ENCODE data around the gene CEP128.

Gene CEP128

GRCh38 chr14:80868260-80868659 is 73.3 kb downstream of the CEP128 start:
- no peak for DNase-seq

GRCh38 chr14:80867798-80868197 is 73.7 kb downstream of the CEP128 start:
- no peak for DNase-seq

DNA sequence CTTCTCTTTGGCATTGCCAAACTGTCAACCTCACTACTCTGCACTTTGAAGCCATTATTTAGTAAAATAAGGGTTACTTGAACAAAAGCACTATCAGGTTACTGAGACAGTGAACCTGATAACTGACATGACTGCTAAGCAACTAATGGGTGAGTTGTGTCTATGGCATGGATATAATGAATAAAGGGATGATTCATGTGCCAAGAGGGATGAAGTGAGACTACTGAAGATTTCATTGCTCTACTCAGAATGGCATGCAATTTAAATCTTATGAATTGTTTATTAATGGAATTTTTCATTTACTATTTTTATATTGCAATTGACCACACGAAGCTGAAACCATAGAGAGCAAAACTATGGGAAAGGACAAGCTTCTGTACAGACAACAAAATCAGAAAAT is 74.4 kb downstream of the CEP128 start:
- DNase-seq = no peak

DNA sequence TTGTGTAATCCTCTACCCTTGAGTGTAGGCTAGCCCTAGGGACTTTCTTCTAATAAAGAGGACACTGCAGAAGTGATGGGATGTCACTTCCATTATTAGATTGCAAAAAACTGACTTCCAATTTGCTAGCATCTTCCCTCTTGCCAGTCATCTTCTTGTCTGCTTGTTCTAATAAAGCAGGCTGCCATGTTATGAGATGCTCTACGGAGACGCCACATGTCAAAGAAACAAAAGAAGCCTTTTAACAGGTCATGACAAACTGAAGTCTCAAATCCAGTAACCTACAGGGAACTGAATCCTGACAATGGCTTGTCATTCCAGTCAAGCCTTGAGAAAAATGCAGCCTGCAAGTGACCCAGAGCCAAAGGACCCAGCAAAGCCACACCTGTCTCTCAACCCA is 76.0 kb downstream of the CEP128 start:
- no peak for DNase-seq

GRCh38 chr14:80862983-80863382 is 78.6 kb downstream of the CEP128 start:
- no peak for DNase-seq

DNA sequence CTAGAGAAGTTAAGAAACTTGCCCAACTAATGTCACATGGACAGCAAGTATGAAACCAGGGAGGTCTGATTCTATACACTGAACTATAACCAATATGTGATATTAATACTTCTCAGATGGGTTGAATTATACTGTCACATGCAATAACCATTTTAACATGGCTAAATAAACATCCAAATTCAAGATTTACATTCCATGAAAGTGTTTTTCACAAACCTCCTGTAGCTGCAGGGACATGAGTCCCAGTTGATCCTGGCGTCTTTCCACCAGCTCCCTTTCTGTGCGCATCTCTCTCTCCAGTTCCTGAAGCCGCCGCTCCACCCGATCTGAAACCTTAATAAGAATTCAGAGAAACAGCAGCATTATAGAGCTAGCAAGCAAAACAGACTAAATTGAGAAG is 79.0 kb downstream of the CEP128 start:
- no peak for DNase-seq

DNA sequence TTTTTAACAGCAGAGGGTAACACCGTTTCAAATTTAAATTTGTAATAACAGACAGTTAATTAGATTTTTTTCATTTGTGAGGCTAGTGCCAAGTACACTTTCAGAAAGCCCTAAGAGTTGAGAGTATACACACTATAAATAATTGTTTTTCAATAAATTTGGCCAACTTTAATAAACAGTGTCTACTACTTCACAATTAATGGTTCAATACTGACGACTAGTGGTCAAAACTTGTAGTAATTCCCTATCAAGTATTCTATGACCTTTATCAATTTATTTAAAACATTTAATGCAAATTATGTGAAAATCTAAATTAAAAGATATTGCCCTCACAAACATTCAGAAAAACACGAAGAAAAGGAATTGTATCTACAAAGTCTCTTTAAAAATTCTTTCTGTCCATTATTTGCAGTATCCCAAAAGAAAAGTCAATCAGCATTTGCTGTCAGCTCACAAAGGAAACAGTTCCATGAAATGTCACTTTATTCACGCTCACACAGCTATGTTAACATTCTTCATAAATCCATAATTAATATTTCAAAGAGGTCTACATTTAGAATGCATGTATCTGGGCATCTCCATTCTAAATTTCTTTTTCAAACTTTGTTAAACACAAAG is 91.2 kb downstream of the CEP128 start:
- peak; percentile 59 for DNase-seq

DNA sequence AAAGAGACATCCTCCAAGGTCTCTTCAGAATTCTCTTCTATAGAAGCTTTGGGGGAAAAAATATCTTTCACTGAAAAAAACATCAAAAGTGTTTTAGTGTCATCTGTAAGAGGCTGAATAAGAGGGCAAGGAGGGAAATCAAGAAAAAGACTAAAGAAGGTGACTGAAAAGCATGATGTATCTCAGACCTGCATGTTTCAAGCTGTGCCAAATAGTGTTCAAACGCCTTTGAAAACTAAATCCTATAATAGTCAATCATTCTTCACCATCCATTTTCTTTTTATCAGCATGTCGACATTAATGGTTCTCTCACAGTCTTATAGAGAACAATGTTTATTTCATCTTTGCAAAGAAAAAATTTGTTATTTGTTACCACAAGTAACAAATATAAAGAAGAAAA is 94.5 kb downstream of the CEP128 start:
- DNase-seq = no peak

DNA sequence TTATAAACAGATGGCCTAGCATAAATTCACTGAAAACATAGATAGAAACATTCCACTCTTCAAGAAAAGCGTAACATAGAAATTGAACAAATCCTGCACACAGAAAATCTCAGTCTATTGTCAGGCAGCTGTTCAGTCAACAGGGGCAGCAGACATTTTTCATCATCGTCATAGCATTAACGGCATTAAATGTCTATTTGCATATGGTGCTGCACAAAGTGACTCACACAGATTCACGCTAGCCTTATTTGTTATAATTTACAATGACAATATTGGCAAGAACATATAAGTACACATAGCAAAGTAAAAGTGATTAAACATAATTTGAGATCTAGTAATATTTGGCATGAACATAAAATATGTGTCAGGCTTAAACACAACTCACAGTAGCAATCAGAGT is 95.7 kb downstream of the CEP128 start:
- no peak for DNase-seq

GRCh38 chr14:80844872-80845271 is 96.7 kb downstream of the CEP128 start:
- no peak for DNase-seq

- no peak for DNase-seq
Observed at GRCh38 chr14:80839743-80840142, 101.8 kb downstream of the CEP128 start.

- DNase-seq = no peak
Observed at GRCh38 chr14:80809663-80810062, 131.9 kb downstream of the CEP128 start.

- DNase-seq = no peak
Observed at GRCh38 chr14:80805136-80805535, 136.4 kb downstream of the CEP128 start.

DNA sequence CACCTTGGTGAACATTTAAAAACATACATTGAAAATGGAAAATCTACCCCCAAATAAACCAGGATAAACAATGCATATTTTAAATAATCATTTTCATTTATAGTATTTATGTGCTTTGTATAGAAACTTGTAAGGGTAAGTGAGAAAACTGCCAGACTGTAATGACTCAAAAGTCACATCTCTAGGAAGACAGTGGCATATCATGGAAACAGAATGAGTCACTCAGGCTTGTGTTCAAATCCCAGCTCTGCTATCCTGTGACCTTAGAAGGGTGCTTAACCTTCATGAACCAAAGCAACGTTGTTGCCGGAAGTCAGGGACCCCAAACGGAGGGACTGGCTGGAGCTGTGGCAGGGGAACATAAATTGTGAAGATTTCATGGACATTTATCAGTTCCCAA is 142.7 kb downstream of the CEP128 start:
- no peak for DNase-seq

GRCh38 chr14:80798211-80798610 is 143.3 kb downstream of the CEP128 start:
- DNase-seq = no peak

- no peak for DNase-seq
Observed at GRCh38 chr14:80792771-80793170, 148.8 kb downstream of the CEP128 start.

DNA sequence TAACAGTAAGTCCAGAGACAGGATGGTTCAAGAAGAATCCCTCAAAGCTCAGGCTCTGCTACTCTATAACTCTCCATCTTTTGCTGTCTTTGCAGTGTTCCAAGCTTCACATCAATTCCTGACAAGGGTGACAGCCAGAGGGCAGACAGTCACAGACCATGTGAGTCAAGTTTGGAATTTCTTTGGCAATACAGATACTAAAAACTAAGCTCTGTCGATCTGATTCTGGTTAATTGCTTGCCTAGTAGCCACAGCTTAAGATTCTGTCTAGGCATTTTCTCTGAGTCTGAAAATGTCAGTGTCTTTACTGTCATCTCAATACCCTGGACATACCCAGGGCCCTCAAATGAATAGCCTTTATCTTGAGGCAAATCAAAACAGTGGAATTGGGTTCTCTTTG is 153.7 kb downstream of the CEP128 start:
- no peak for DNase-seq

DNA sequence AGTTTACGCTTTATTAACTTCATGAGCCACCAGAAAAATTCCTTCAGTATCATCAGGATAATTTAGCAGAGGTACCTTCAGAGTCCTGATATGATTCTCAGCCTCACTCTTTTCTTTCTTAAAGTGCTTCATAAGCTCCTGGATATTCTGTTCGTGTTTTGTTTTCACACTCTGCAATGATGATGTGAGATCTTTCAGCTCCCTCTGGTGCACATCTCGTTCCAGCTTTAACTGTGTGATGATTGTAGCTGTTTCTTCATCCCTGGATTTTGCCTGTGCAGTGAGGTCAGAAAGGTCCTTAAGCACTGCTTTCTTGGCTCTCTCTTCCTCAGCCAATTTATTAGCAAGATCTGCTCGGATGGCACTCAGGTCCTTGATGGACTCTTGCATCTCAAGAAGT is 156.7 kb downstream of the CEP128 start:
- no peak for DNase-seq

GRCh38 chr14:80781972-80782367 is 159.6 kb downstream of the CEP128 start:
- no peak for DNase-seq

GRCh38 chr14:80780500-80780899 is 161.0 kb downstream of the CEP128 start:
- peak; percentile 18 for DNase-seq

DNA sequence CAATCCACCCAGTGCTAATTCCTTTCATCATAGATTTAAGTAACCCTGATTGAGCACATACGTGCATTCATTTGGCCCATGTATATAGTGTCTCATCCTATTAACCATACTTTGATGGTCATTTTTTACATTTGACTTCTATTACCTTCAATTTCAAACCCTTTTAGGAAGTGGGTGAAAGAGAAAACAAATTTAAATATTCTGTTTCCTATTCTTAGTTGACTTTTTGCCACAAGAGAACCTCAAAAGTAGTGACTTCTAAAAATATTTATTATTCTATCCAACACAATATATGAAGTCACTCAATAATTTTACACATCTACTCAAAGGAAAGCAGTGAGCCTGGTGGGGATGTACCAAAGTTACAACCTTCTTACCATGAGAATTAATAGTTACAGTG is 164.9 kb downstream of the CEP128 start:
- no peak for DNase-seq

DNA sequence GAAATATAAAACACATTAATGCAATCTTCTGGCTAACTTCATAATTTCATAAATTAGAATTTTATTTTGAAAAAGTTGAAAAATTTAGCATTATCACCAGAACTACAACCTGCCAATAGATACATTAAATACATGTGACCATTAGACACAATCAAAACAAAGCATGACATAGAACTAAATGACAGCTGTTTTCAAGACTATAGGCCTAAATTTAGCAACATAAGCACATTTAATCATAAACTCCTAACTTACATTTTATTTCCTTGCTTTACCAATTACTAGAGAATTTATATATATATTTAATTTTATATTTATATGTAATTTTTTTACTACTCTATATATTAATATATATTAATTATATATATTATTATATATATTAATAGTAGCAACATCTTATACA is 165.4 kb downstream of the CEP128 start:
- DNase-seq = no peak

DNA sequence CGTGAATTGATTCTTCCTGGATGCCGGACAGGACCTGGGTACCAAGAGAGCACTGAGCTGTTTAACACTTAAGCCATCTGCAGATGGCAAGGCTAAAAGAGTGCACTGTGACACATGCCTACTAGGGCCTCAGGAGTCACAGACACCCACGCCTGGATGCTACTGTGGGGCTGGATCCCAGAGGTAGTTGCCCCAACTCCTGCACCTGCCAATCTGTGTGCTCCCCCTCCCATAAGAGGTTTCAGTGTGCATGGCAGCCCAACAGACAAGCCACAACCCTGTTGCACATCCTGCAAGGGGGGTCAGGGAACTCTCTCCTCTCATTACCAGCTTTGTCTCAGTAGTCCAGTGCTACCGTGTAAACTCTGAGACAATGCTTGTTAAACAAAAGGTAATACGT is 169.0 kb downstream of the CEP128 start:
- DNase-seq = no peak

GRCh38 chr14:80771201-80771600 is 170.3 kb downstream of the CEP128 start:
- no peak for DNase-seq

DNA sequence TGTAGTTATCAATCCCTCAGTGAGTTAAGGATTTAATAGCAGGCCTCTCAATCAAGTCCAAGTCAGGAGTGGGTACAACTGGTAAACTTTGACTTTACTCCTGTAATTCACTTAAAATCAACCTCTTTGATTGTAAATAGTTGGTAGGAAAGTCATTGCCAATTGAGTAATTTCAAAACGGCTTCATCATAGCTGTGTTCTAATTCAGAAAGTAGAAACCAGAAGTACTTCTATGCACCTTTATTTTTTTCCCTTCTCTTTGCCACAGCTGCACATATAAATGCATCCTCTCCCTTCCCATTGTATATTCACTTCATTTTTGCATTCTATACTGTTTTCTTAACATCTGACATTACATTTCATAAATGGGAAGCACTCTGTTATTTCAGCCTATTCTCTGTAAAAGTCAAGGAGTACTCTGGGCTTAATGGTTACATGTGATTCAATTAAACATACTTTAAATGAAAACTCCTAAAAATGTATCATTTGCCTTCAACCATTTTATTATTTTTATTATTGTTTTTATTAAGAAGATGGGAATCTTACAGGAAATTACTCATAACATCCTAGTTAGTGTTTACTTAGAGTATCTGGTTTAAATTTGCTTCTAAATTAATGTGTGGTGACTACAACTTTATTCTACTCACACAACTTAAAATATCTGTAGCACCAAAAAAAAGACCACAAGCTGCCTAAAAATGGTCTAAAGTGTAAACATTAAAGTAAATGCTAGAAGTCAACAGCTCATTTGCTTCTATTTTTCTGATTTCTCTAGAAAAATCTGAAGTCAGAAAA is 171.2 kb downstream of the CEP128 start:
- DNase-seq = no peak

All from suppressor macrophage treated with lipopolysaccharide for 4 hours (primary cell).